DND-41 (cell line): ENCODE results near the gene UTF1.

ENCODE experiments used
- ATAC-seq: fragments of 200-7000 bp; cut with Tn5 transposase; 3 replicates; pipeline ENCODE4 v1.9.1; 2021; ENCODE audit warnings: low read depth; ENCODE audit not compliant: insufficient read depth
- DNase-seq: peaks from one replicate; pipeline ENCODE4 v3.0.0-alpha.2; 2020
- H2AFZ ChIP-seq: 2 replicates; pipeline ENCODE4 v1.6.0; 2012; ENCODE audit warnings: low read depth, low read length
- H3K27ac ChIP-seq: 2 replicates; pipeline ENCODE4 v1.5.1; 2012; ENCODE audit warnings: low read length, inconsistent platforms
- H3K27me3 ChIP-seq: fragments of 200-600 bp; sonication (generic); 2 replicates; pipeline ENCODE4 v1.6.0; 2012; ENCODE audit warnings: low read length, mild to moderate bottlenecking, inconsistent platforms; ENCODE audit not compliant: insufficient read depth, poor library complexity
- H3K36me3 ChIP-seq: 2 replicates; pipeline ENCODE4 v1.5.1; 2012; ENCODE audit warnings: low read length, inconsistent platforms; ENCODE audit not compliant: insufficient read depth
- H3K4me1 ChIP-seq: 2 replicates; pipeline ENCODE4 v1.5.1; 2012; ENCODE audit warnings: mild to moderate bottlenecking, low read length; ENCODE audit not compliant: insufficient read depth
- H3K4me2 ChIP-seq: 2 replicates; pipeline ENCODE4 v1.6.0; 2012; ENCODE audit warnings: mild to moderate bottlenecking, moderate library complexity, low read length, inconsistent platforms; ENCODE audit not compliant: insufficient read depth
- H3K4me3 ChIP-seq, 2 experiments: fragments of 200-600 bp in 1 of 2; shearing (Covaris generic) in 1 of 2; 2 replicates each; pipeline ENCODE4 v1.5.1; 2012 to 2016; ENCODE audit warnings: inconsistent platforms in 2 of 2, low read length in 2 of 2, mild to moderate bottlenecking in 2 of 2, low read depth in 1 of 2, moderate library complexity in 1 of 2
- H3K79me2 ChIP-seq: 2 replicates; pipeline ENCODE4 v1.6.0; 2012; ENCODE audit warnings: low read length, inconsistent platforms; ENCODE audit not compliant: insufficient read depth
- H3K9ac ChIP-seq: 2 replicates; pipeline ENCODE4 v1.6.0; 2012; ENCODE audit warnings: low read depth, mild to moderate bottlenecking, inconsistent platforms, low read length, moderate library complexity
- H3K9me3 ChIP-seq: 2 replicates; pipeline ENCODE4 v1.5.1; 2012; ENCODE audit warnings: low read length, moderate library complexity, mild to moderate bottlenecking, inconsistent platforms; ENCODE audit not compliant: insufficient read depth, severe bottlenecking
- H4K20me1 ChIP-seq: 2 replicates; pipeline ENCODE4 v1.6.0; 2012; ENCODE audit warnings: low read length; ENCODE audit not compliant: insufficient read depth
- EZH2 ChIP-seq: IDR thresholded peaks from 3 replicates; pipeline ENCODE4 v1.6.1; 2012; ENCODE audit warnings: borderline replicate concordance, low read depth, mild to moderate bottlenecking, moderate library complexity, low read length, inconsistent platforms; ENCODE audit not compliant: severe bottlenecking
- TF ChIP-seq, protein P1 (sequence below): IDR thresholded peaks from 2 replicates; pipeline ENCODE4 v1.5.1; 2012; ENCODE audit warnings: borderline replicate concordance, low read length, moderate library complexity, mild to moderate bottlenecking; ENCODE audit not compliant: poor library complexity, severe bottlenecking; ENCODE audit errors: extremely low read depth

The UTF1 gene

GRCh38 chr10:133200621-133201031 is 29.4 kb upstream of the UTF1 start:
- no peak for TF ChIP-seq EZH2
- TF ChIP-seq, protein P1, sequence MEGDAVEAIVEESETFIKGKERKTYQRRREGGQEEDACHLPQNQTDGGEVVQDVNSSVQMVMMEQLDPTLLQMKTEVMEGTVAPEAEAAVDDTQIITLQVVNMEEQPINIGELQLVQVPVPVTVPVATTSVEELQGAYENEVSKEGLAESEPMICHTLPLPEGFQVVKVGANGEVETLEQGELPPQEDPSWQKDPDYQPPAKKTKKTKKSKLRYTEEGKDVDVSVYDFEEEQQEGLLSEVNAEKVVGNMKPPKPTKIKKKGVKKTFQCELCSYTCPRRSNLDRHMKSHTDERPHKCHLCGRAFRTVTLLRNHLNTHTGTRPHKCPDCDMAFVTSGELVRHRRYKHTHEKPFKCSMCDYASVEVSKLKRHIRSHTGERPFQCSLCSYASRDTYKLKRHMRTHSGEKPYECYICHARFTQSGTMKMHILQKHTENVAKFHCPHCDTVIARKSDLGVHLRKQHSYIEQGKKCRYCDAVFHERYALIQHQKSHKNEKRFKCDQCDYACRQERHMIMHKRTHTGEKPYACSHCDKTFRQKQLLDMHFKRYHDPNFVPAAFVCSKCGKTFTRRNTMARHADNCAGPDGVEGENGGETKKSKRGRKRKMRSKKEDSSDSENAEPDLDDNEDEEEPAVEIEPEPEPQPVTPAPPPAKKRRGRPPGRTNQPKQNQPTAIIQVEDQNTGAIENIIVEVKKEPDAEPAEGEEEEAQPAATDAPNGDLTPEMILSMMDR = no peak
- Histone ChIP-seq H3K4me2 (no peak overlapping the region), H4K20me1 (no peaks in the 10 kb centered on the region; the same call in 1 of the 2 replicates), H3K79me2 (no peaks in the 10 kb centered on the region), H3K36me3 (no peaks in the 10 kb centered on the region), H2AFZ (no peak overlapping the region), H3K9me3 (no peaks in the 10 kb centered on the region), H3K9ac (no peak overlapping the region), H3K27me3 (no peaks in the 10 kb centered on the region), H3K4me3 (no peak overlapping the region), H3K4me1 (no peaks in the 10 kb centered on the region), H3K27ac (no peak overlapping the region)
- no peak for DNase-seq
- ATAC-seq = no peak

GRCh38 chr10:133201151-133201947 is 28.7 kb upstream of the UTF1 start:
- TF ChIP-seq, protein P1 = no peak
- no peak for TF ChIP-seq EZH2
- DNase-seq (no peak), ATAC-seq (no peak)
- H3K79me2 ChIP-seq = no peaks in the 10 kb centered on the region
- no peaks in the 10 kb centered on the region; the same call in 1 of the 2 replicates for H4K20me1 ChIP-seq
- H3K9me3 ChIP-seq = no peaks in the 10 kb centered on the region
- H3K4me3 ChIP-seq = no peak overlapping the region
- no peak overlapping the region for H2AFZ ChIP-seq
- H3K36me3 ChIP-seq = no peaks in the 10 kb centered on the region
- H3K4me1 ChIP-seq = no peaks in the 10 kb centered on the region
- H3K4me2 ChIP-seq = no peak overlapping the region
- no peak overlapping the region for H3K27ac ChIP-seq
- no peaks in the 10 kb centered on the region for H3K27me3 ChIP-seq
- H3K9ac ChIP-seq = no peak overlapping the region

- H3K4me2 ChIP-seq = no peak overlapping the region
- no peaks in the 10 kb centered on the region for H3K79me2 ChIP-seq
- no peaks in the 10 kb centered on the region; the same call in 1 of the 2 replicates for H4K20me1 ChIP-seq
- H3K27ac ChIP-seq = no peak overlapping the region
- H3K4me3 ChIP-seq = no peak overlapping the region
- no peaks in the 10 kb centered on the region for H3K9me3 ChIP-seq
- no peak overlapping the region for H3K9ac ChIP-seq
- no peak overlapping the region for H2AFZ ChIP-seq
- H3K4me1 ChIP-seq = no peaks in the 10 kb centered on the region
- no peaks in the 10 kb centered on the region for H3K36me3 ChIP-seq
- no peak for DNase-seq
- H3K27me3 ChIP-seq = no peaks in the 10 kb centered on the region
- no peak for TF ChIP-seq EZH2
- TF ChIP-seq, protein P1 = no peak
- ATAC-seq = no peak
Measured at GRCh38 chr10:133201948-133202725, 27.9 kb upstream of the UTF1 start.
